Panc1 (cell line): ENCODE data around the gene ANXA6. TPM values are rescaled to one million over a fixed set of nuclear protein-coding genes. Genes with fewer than 3 reads are reported as not detected.

Experiments used
- ATAC-seq: fragments of 200-7000 bp; cut with Tn5 transposase; 2 replicates; pipeline ENCODE4 v1.9.1; 2020; ENCODE audit warnings: mild to moderate bottlenecking, moderate library complexity
- BruUV-seq: library from RNA; stranded (reverse); fragments of 400-500 nt; replicated peaks from 2 replicates; lab custom pipeline; 2021; lab: Mats Ljungman, UMichigan
- CTCF ChIA-PET: fragments of 300-600 bp; sonication (Branson Sonifier 250); formaldehyde crosslinking; loops from one replicate; lab custom pipeline; 2022; ENCODE audit warnings: antibody characterized with exemption; lab: Charles Lee
- POLR2A ChIA-PET: fragments of 300-600 bp; sonication (Branson Sonifier 250); formaldehyde crosslinking; loops from one replicate; lab custom pipeline; 2022; ENCODE audit warnings: antibody characterized with exemption; lab: Charles Lee
- DNase-seq: peaks from one replicate; pipeline ENCODE4 v3.0.0-alpha.2; 2010; ENCODE audit warnings: low read depth, low spot score
- H3K27ac ChIP-seq: 2 replicates; pipeline ENCODE4 v1.5.1; 2011; ENCODE audit warnings: mild to moderate bottlenecking, low read length, inconsistent platforms
- H3K27me3 ChIP-seq: fragments of 200-500 bp; sonication (Bioruptor generic); 2 replicates; pipeline ENCODE4 v1.6.0; 2014; ENCODE audit warnings: low read length, inconsistent platforms; ENCODE audit not compliant: control insufficient read depth, insufficient read depth
- H3K36me3 ChIP-seq: fragments of 200-500 bp; sonication (Bioruptor generic); 2 replicates; pipeline ENCODE4 v1.5.1; 2014; ENCODE audit warnings: inconsistent platforms, mild to moderate bottlenecking, low read length, moderate library complexity; ENCODE audit not compliant: control insufficient read depth, insufficient read depth
- H3K4me1 ChIP-seq: 2 replicates; pipeline ENCODE4 v1.5.1; 2011; ENCODE audit warnings: inconsistent platforms, mild to moderate bottlenecking, low read length, moderate library complexity; ENCODE audit not compliant: control insufficient read depth, insufficient read depth
- H3K4me3 ChIP-seq, 2 experiments: 2 replicates each; pipeline ENCODE4 v1.5.1; 2011 to 2012; ENCODE audit warnings: low read depth in 2 of 2, low read length in 2 of 2, mild to moderate bottlenecking in 2 of 2, inconsistent platforms in 1 of 2, moderate library complexity in 1 of 2
- H3K9me3 ChIP-seq: fragments of 200-500 bp; sonication (Bioruptor generic); 2 replicates; pipeline ENCODE4 v1.5.1; 2014; ENCODE audit warnings: low read depth, mild to moderate bottlenecking, inconsistent platforms, low read length, moderate library complexity; ENCODE audit not compliant: control insufficient read depth, insufficient read depth
- POLR2AphosphoS5 ChIP-seq: IDR thresholded peaks from 2 replicates; pipeline ENCODE4 v1.6.1; 2012; ENCODE audit warnings: mild to moderate bottlenecking, low read depth, low read length, moderate library complexity
- SIN3A ChIP-seq: IDR thresholded peaks from 2 replicates; pipeline ENCODE4 v1.6.1; 2012; ENCODE audit warnings: low read depth, mild to moderate bottlenecking, low read length, moderate library complexity, borderline replicate concordance; ENCODE audit not compliant: insufficient read depth
- TCF7L2 ChIP-seq: IDR thresholded peaks from 2 replicates; pipeline ENCODE4 v1.6.1; 2011; ENCODE audit warnings: mild to moderate bottlenecking, low read depth, low read length, inconsistent platforms
- in situ Hi-C: cut with HindIII; loops from 2 replicates; pipeline ENCODE4 v1.10.0; 2016; ENCODE audit warnings: low sequenced_read_pairs, low pct_unique_long_range_greater_than_20kb
- intact Hi-C: fragments of 100-400 bp; cut with micrococcal nuclease; formaldehyde crosslinking; loops from one replicate; pipeline ENCODE4 v1.10.0; 2022; ENCODE audit not compliant: unreplicated experiment
- total RNA-seq: library from RNA; stranded (reverse); gene quantifications from one replicate; pipeline ENCODE4 v1.2.1, GENCODE V29; 2021; ENCODE audit not compliant: unreplicated experiment
- TF ChIP-seq, protein P1 (sequence below), 2 experiments: IDR thresholded peaks; 2 replicates each; pipeline ENCODE4 v1.6.1; 2011 to 2012; ENCODE audit warnings: low read depth in 2 of 2, control low read depth in 1 of 2, low read length in 1 of 2, mild to moderate bottlenecking in 1 of 2, moderate library complexity in 1 of 2; ENCODE audit not compliant: insufficient read depth in 1 of 2
- TF ChIP-seq, protein P2 (sequence below): fragments of 450-650 bp; IDR thresholded peaks from 2 replicates; pipeline ENCODE4 v1.5.1; 2017; ENCODE audit warnings: mild to moderate bottlenecking

ANXA6 gene
- total RNA-seq, 1 experiment from 2014 or later: 60.0 TPM

DNA sequence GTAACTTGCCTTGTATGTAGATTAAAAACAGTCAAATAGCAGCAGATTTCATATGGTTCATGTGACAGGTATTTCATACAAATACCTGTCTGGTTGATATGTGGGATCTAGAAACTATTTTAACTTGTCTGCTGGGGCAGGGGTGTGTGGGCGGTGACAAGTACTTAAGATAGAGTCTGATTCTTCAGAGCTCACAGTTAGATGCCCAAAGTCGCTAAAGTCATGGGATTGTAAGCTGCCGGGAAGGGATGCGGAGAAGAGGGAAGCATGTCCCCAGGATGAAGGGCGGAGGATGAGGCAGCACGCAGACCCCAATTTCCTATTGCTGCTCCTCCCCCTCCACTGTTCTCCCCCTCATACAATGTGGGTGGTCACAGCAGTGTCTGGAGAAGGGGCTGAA, 13.3 kb downstream of the ANXA6 start:
- DNase-seq (no peak), ATAC-seq (no peak)
- CTCF ChIA-PET: no interaction called here
- in situ Hi-C loops: no loop called here
- TF ChIP-seq POLR2AphosphoS5: no peak
- TF ChIP-seq, protein P1, sequence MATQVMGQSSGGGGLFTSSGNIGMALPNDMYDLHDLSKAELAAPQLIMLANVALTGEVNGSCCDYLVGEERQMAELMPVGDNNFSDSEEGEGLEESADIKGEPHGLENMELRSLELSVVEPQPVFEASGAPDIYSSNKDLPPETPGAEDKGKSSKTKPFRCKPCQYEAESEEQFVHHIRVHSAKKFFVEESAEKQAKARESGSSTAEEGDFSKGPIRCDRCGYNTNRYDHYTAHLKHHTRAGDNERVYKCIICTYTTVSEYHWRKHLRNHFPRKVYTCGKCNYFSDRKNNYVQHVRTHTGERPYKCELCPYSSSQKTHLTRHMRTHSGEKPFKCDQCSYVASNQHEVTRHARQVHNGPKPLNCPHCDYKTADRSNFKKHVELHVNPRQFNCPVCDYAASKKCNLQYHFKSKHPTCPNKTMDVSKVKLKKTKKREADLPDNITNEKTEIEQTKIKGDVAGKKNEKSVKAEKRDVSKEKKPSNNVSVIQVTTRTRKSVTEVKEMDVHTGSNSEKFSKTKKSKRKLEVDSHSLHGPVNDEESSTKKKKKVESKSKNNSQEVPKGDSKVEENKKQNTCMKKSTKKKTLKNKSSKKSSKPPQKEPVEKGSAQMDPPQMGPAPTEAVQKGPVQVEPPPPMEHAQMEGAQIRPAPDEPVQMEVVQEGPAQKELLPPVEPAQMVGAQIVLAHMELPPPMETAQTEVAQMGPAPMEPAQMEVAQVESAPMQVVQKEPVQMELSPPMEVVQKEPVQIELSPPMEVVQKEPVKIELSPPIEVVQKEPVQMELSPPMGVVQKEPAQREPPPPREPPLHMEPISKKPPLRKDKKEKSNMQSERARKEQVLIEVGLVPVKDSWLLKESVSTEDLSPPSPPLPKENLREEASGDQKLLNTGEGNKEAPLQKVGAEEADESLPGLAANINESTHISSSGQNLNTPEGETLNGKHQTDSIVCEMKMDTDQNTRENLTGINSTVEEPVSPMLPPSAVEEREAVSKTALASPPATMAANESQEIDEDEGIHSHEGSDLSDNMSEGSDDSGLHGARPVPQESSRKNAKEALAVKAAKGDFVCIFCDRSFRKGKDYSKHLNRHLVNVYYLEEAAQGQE (IDR thresholded peaks at IDR 0.05; ENCODE audit: insufficient read depth in 1 of 2, low read depth in 2 of 2, low read length in 1 of 2): no peak
- TF ChIP-seq, protein P2, sequence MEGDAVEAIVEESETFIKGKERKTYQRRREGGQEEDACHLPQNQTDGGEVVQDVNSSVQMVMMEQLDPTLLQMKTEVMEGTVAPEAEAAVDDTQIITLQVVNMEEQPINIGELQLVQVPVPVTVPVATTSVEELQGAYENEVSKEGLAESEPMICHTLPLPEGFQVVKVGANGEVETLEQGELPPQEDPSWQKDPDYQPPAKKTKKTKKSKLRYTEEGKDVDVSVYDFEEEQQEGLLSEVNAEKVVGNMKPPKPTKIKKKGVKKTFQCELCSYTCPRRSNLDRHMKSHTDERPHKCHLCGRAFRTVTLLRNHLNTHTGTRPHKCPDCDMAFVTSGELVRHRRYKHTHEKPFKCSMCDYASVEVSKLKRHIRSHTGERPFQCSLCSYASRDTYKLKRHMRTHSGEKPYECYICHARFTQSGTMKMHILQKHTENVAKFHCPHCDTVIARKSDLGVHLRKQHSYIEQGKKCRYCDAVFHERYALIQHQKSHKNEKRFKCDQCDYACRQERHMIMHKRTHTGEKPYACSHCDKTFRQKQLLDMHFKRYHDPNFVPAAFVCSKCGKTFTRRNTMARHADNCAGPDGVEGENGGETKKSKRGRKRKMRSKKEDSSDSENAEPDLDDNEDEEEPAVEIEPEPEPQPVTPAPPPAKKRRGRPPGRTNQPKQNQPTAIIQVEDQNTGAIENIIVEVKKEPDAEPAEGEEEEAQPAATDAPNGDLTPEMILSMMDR: no peak
- TF ChIP-seq TCF7L2: no peak
- TF ChIP-seq SIN3A: no peak
- no peaks in the 10 kb centered on the region for H3K27me3 ChIP-seq
- H3K4me3 ChIP-seq: no peak overlapping the region
- POLR2A ChIA-PET: no interaction called here
- no peaks in the 10 kb centered on the region for H3K4me1 ChIP-seq
- no peak overlapping the region for H3K27ac ChIP-seq
- intact Hi-C loops: no loop called here
- no peaks in the 10 kb centered on the region for H3K36me3 ChIP-seq
- no peaks in the 10 kb centered on the region for H3K9me3 ChIP-seq
- no TSS peak for BruUV-seq

DNA sequence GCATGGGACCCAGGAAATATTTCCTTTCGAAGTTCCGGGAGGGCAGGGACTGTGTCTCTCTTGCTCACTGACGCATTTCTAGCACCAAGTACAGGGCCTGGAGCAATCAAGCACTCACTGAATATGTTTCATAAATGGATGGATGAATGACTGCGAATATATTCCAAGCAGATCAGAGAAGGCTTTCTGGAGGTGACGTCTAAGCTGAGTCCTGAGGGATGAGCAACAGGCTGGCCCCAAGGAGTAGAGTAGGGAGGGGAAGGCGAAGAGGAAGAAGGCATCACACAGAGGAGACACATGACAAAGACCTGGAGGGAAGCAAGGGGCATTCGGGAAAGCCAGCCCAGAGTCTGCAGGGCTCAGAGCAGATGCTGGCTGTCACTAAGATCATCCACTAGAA, 13.9 kb downstream of the ANXA6 start:
- Histone ChIP-seq H3K4me3 (no peak overlapping the region), H3K27ac (no peak overlapping the region), H3K36me3 (no peaks in the 10 kb centered on the region), H3K4me1 (no peaks in the 10 kb centered on the region), H3K9me3 (no peaks in the 10 kb centered on the region), H3K27me3 (no peaks in the 10 kb centered on the region)
- ChIA-PET POLR2A (no interaction called here), CTCF (no interaction called here)
- no TSS peak for BruUV-seq
- DNase-seq: no peak
- in situ Hi-C loops (no loop called here), intact Hi-C loops (no loop called here)
- TF ChIP-seq SIN3A (no peak), TCF7L2 (no peak)
- TF ChIP-seq, protein P1 (IDR thresholded peaks at IDR 0.05; ENCODE audit: insufficient read depth in 1 of 2, low read depth in 2 of 2, low read length in 1 of 2): no peak
- ATAC-seq: no peak
